Lower leg skin (tissue), 3 donors: ENCODE measurements around the gene SIRPA.

Source experiments
- CTCF ChIP-seq, 3 donors: fragments of 450-650 bp; IDR thresholded peaks; one replicate each; pipeline ENCODE4 v1.5.1; 2016; ENCODE audit warnings: antibody characterized with exemption in 3 of 3, mild to moderate bottlenecking in 3 of 3, moderate library complexity in 2 of 3
- POLR2A ChIP-seq, 2 donors: fragments of 450-650 bp; IDR thresholded peaks; one replicate each; pipeline ENCODE4 v1.6.1; 2016 to 2017; ENCODE audit warnings: antibody characterized with exemption in 2 of 2, mild to moderate bottlenecking in 1 of 2, moderate library complexity in 1 of 2

DNA sequence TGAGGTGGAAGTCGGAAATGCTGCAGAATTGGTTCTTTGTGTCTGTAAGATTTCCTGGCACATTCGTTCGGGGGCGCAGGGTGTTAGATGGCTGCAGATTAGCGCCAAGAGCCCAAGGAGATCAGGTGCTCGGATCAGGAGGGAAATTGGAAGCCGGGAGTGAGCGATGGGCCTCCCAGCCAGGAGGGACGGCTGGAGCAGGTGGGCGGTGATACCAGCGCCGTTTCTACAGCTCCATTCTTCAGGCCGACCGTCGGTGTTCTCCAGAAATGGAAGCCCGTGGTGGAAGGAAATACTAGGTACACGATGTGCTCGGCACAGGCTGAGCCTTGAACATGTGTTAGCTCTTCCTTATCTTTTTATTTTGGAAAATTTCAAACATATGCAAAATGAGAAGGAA, 6.5 kb downstream of the SIRPA start:
- TF ChIP-seq CTCF (IDR thresholded peaks at IDR 0.05) (no peak), POLR2A (IDR thresholded peaks at IDR 0.05) (no peak)
